Measurements from ENCODE around the gene TSEN34.

Gene TSEN34

DNA sequence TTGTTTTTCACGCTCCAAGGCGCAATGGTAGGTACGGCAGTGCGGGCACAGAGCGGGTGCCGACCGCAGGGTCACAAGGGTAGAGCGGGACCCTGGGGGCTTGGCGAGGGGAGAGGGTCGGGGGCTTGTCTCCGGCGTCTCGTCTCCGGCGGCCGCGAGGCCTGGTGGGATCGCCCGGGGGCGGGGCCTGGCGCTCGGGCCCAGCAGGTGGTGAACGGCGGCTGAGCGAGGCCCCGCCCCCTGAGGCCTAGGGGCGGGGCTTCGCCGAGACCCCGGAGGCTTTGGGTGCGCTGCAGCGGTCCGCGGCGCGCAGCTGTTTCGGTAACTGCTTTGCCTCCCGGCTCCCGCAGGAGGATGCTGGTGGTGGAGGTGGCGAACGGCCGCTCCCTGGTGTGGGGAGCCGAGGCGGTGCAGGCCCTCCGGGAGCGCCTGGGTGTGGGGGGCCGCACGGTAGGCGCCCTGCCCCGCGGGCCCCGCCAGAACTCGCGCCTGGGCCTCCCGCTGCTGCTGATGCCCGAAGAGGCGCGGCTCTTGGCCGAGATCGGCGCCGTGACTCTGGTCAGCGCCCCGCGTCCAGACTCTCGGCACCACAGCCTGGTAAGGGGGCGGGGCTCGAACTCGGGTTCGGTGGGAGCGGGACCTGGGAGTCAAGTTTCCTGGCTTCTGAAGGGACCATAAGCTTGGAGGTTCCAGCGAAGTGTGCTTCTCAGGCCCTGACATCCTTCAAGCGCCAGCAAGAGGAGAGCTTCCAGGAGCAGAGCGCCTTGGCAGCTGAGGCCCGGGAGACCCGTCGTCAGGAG lies at the start of gene TSEN34:
Gene TSEN34, plus strand, starts transcription at position 298 of the 800 bp plus-strand sequence. Its CDS starts 57 bp downstream, at position 355.
- DNase-seq, result peak; percentile 90

DNA sequence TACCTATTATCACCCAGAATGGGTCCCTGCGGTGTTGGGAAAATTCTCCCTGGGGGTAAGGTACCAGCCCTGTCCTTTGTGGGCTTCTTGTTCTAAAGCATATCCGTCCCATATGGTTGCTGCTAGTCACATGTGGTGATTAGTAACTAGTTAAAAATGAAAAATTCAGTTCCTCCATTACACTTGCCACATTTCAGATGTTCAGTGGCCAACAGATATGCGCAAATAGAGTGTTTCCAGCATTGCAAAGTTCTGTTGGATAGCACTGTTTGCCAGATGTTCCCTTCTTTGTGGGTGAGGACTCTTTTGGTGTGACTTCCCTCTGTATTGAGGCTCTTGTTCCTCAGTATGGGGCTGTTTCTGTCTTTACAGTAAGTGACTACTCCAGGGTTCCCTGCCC lies 49.8 kb upstream of the TSEN34 start:
- DNase-seq, result no peak

DNA sequence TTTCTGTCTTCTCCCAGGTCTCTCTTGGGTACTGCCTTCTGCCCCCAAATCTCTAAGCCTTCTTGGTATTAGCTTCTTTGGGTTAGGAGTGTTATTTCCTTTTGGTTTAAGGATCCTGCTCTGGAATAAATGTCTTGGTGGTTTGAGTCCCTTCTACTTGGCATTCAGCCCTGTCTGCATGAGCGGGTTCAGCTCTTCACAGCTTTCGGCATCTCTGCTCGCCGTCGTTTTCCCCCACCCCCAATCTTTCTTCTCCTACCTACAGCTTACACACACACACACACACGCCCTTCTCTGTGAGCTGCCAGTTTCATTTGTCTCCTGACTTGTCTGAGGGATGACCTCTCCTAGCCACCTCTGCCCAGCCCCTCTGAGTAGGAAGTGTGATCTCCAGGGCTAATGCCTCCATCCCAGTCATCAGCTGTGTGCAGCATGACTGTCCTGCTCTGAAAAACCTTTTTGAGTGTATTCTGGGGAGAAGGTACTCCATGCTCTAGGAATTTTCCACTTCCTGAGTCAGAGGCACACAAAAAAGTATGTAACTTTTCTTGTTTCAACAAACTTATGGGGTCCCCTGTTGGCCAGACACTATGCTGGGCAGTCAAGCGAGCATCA lies 48.8 kb upstream of the TSEN34 start:
- DNase-seq, result no peak

DNA sequence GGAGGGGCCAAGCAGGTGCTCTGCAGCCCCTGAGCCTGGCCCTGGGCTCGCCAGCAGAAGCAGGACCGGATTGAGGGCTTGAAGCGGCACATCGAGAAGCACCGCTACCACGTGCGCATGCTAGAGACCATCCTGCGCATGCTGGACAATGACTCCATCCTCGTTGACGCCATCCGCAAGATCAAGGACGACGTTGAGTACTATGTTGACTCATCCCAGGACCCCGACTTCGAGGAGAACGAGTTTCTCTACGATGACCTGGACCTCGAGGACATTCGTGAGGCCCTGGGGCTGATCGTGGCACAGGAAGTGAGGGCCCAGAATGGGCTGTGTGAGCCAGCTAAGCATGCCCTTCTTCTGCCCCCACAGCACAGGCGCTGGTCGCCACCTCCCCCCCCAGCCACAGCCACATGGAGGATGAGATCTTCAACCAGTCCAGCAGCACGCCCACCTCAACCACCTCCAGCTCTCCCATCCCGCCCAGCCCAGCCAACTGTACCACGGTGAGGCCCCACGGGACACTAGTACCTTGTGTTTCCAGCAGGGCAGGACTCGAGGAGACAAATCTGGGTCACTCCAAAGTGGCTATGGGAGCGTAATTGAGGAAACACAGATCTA lies 45.5 kb upstream of the TSEN34 start:
- no peak for DNase-seq

DNA sequence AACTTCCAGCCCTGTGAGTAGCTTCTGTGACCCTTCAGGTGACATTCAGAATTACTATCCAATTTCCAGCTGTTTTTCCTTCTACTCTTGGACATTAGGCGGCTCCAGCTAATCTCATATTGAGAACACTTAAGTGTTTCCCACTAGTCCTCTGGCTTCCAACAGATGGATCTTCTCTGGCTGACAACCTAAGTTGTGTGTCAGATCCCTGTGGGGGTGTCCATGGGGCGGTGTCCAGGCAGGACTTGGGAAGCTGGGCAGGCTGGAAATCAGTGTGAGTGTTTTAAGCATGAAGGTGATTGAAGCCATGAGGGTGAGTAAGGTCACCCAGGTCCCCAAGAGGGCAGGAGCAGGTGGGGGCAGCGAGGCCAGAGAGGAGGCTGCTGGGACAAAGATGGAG lies 43.4 kb upstream of the TSEN34 start:
- DNase-seq, result no peak

DNA sequence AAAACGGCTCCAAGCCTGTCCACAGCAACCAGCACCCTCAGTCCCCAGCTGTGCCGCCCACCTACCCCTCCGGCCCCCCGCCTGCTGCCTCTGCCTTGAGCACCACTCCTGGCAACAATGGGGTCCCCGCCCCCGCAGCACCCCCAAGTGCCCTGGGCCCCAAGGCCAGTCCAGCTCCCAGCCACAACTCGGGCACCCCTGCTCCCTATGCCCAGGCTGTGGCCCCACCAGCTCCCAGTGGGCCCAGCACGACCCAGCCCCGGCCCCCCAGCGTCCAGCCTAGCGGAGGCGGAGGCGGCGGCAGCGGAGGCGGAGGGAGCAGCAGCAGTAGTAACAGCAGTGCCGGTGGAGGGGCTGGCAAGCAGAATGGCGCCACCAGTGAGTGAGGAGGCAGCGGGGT lies 43.0 kb upstream of the TSEN34 start:
- DNase-seq, result no peak

DNA sequence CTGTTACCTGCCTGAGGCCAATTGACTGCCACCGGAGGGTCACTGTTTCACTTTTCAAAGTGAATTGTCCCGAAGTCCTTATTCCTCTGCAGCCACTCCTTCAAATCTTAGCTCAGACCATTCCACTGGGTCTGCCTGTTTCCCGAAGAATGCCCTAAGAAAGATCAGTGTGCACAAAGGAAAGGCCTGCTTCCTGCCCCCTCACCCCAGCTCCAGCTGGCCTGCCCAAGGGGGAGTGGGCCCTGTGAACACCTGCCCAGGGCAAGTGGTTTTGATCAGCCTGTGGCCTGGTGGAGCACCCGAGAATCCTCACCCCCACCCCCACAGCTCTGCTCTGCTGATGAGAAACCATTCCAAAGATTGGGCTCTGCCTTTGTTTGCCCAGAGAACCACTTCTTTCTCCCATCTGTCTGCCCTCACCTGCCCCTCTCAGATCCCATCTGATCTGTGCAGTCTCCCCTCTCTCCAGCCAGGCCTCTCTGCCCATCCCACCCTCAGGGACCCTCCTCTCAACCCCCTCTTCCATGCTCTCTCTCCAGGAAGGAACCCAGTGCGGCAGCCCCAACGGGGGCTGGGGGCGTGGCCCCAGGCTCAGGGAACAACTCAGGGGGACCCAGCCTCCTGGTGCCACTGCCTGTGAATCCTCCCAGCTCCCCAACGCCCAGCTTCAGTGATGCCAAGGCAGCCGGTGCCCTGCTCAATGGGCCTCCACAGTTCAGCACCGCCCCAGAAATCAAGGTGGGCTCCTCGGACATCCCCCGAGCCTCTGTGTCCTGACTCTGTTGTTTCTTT lies 41.9 kb upstream of the TSEN34 start:
- DNase-seq, result no peak

DNA sequence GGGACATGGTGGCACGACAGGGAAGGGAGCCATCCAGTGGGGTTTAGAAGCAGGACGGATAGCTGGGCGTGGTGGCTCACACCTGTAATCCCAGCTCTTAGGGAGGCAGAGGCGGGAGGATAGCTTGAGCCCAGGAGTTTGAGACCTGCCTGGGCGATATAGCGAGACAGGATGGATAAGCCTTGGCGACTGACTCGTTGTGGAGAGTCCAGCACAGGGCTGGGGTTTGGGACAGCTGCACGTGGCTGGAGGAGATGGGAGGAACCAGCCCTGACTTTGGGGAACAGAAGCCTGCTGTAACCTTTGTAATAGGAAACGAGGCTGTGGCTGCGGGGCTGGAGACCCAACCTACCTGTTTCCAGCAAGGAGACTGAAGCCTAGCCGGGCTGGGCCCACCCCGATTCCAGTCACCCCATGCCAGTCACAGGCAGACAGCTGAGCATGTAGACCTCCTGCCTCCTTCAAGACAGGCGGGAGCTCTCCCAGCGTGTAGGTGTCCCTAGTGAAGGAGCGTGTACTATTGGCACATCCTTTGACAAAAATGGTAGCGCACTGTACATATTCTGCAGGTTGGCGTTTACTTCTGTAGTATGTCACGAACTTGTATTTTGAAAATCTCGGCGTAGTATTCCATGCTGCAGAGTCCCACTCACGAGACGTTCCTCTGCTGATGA lies 39.6 kb upstream of the TSEN34 start:
- DNase-seq, result no peak

DNA sequence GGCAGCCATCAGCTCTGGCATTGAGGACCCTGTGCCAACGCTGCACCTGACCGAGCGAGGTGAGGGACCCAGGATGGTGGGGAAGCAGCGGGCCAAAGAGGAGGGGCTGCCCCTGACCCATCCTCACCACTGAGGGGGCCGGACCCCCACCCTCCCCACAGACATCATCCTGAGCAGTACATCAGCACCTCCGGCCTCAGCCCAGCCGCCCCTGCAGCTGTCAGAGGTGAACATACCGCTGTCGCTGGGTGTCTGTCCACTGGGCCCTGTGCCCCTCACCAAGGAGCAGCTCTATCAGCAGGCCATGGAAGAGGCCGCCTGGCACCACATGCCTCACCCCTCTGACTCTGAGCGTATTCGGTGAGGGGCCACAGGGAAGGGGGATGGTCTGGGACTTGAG lies 38.8 kb upstream of the TSEN34 start:
- no peak for DNase-seq

DNA sequence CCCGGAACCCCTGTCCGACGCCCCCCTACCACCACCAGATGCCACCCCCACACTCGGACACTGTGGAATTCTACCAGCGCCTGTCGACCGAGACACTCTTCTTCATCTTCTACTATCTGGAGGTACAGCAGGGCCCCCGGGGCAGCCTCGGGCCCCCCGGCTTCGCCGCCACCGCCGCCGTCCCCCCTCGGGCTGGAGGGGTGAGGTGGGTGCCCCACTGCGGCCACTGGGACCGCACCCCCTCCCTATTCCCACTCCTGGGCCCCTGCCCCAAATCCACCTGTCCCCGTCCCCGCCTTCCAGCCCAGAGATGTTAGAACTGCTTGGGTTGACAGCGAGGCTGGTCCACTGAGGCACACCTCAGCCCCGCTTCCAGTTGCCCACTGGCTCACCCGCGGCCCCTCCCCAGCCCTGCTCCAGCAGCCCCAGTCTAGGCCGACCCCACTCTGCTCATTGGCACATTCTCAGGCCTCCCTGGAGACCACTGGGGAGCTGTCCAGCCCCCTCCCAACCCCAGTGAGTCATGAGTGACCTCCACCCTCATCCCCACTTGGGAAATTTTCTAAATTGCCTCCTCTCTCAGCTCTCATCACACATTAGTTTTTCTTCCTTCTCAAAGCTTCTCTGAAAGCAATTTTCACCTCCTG lies 38.1 kb upstream of the TSEN34 start:
- DNase-seq, result no peak

DNA sequence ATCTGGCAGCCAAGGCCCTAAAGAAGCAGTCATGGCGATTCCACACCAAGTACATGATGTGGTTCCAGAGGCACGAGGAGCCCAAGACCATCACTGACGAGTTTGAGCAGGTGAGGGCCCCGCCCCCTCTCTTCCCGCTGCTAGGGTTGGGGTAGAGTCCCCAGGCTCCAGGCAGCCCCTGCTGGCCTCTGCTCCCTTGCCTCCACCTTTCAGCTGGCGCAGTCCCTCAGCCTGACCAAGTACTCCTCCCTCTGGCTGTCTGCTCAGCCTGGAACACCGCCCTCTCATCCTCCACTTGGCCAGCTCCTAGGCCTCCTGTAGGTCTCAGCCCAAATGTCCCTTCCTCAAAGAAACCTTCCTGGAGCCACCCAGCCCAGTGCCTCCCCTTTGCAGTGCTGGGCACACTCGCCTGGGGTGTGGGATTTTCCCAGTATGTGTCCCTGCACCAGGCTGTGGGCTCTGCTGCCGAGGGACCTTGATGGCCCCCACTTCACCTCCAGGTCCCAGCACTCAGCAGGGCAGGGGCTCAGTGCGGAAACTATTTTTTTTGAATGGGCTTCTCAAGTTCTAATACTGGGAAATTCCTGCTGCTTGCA lies 37.3 kb upstream of the TSEN34 start:
- DNase-seq, result no peak

DNA sequence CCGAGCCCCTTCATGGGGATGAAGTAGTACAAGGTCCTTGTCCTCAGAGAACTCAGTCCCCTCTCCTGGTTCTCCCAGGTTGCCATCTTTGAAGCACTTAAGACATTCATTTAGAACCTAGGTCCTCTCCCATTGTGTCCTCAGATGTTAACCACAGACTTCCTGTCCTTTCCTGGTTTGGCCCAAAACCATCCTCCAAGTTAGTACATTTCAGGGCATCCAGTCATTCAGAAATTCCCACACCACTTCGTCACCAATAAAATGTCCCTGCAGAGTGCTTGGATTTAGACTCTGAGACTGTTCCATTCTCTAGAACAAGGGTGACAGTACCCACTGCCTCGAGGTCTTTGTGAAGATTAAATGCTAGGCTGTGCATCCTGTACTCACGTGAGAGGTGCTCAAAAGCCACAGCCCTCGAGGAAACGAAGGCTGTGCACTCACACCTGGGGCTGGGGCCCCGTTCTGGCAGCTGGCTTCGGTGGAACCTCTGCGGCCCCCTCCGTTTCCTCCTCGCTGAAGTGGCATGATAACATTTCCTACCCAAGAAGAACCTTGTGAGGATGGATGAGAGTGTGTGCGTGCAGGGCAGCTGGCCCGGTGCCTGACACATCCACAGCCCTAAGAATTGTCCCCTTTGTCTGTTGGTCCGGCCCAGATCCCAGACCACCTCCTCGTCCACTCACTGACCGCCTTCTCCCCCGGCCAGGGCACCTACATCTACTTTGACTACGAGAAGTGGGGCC lies 36.3 kb upstream of the TSEN34 start:
- peak; percentile 39 for DNase-seq

DNA sequence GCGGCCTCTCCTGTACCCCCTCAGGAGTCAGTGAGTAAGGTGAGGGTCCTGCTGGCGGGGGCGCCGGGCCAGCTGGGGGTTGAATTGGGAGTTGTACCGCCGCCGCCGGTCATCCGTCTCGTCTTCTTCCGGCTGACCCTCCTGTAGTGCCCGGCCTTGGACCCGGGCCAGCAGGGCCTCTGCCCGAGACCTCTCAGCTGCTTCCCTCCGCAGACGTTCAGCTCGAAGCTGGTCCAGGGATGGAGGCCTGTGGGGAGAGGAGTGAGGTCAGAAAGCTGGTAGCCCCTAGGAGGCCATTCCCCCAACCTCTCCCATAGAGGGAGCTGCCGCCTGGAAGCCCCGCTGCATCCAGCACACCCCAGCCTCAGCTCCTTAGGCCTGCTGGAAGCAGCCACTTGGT lies 35.4 kb upstream of the TSEN34 start:
- DNase-seq, result no peak

DNA sequence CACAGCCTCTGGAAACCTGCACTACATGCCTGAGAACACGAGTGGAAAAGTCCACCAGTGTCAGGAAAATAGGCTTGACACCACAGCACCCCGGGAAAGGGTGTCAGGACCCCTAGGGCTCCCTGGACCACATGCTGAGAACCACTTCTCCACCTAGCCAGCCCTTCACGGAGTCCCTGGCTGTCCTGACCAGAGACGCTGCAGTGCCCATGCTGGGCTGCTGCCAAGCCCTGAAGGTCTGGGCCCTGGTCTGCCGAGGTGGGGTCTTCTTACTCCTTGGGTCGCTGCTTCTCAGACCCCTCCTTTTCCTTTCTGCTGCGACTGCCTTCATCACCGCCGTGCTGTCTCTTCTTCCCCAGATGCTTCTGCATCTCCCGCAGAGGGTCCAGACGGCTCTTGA lies 34.6 kb upstream of the TSEN34 start:
- no peak for DNase-seq

DNA sequence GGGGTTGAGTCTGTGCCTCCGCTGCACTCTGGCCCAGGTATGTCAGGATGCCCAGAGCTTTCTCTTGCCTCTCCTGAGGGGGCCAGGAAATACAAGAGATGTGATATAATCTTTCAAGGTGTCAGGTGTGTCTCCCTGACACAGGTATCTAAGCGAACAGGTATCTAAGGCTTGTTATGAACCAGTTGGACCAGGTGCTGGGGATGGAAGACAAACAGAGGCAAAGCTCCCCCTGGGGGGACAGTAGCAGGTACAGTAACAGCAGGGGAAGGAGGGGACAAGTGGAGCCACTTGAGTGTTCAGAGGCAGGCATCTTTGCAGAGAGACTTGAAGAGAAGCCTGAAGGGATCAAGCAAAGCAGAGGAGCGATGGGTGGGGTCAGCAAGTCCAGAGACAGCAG lies 34.2 kb upstream of the TSEN34 start:
- no peak for DNase-seq

DNA sequence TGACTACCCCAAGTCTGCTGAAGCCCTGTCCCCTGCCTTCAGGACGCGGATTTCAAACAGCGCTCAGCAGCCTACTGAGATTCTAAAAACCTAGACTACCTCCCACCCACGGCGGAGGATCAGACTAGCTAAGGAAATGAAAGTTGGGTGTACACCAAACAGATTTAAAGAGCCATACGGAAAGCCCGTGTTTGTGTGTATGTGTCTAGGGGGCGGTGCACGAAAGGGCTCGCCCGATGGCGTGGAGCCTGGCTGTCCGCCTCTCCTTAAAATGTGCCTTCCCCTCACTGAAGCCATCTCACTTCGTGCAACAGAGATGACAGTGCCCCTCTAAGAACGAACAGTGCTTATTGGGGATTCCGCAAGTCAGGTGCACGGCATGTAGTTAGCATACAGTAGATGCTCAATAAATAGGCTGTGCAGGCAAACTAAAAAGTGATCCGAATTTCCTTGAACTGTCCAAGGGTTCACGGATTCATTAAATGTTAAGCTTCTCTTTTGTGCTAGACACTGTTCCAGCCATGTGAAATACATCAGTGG lies 32.2 kb upstream of the TSEN34 start:
- peak; percentile 55 for DNase-seq

DNA sequence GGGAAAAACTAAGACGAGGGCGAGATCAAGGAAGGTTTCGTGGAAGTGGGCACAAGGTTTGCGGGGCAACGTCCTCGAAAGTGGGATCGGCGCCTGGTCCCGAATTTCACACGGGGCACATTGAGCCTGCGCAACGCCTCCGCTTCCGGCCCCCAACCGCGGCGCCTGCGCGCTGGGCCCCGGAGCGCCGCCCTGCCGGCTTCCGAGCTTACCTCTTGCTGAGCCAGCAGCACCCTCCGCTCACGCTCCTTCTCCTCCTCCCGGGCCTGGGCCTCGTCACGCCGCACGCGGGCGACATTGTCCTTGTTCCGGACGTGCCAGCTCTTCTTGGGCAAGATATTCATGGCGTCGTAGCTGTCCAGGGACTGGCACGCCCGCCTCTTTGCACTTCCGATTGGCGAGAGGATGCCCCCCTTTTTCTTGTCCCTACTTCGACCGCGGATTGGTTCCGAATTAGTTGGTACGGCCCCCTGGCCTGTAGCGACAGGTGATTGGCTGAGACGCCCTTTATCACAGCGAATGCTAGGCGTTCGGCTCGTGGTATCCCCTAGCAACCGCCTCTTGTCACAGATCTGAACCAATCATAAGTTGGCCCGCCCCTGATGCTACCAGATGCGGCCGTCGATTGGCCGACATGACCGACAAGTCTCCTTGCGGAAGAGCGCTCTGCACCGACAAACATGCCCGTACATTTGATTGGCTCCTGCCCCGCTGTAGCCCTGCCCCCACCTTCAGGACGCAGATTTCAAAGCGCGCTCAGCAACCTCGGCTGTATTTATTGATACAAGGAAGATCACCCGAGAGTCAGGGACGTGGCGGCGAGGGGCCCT lies 31.5 kb upstream of the TSEN34 start, which contains the start of gene LENG1:
Gene LENG1, minus strand, starts transcription at position 370 of the 830 bp plus-strand sequence. Its CDS starts 26 bp downstream, at position 344.
- DNase-seq, result peak; percentile 99

DNA sequence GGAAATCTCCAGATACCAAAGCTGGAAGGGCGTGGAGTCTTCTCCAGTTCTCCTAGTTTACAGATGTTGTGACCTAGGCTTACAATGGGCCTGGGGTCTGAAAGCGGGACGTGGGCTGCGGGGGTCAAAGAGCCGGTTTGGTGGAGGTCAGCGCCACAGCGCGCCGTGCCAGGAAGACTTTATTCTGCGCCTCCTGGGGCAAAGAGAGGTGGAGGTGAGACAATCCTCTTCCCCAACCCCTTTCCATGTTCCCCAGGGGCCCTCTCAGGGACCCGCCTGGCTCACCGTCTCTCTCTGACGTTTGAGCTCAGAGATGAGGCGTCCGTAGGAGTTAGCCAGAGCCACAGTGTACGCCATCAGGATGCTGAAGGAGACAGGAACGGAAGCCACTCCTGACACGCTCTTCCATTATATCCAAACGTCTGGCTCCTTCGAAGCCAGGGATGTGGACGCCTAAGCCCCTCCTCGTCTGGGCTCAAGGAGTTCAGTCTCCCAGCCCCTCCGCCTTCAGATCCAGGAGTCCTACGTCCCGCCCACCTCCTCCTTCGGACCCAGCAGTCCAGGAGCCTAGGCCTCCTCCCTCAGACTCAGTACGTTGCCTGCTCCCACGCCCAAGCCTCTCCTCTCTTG lies 30.8 kb upstream of the TSEN34 start:
- no peak for DNase-seq

DNA sequence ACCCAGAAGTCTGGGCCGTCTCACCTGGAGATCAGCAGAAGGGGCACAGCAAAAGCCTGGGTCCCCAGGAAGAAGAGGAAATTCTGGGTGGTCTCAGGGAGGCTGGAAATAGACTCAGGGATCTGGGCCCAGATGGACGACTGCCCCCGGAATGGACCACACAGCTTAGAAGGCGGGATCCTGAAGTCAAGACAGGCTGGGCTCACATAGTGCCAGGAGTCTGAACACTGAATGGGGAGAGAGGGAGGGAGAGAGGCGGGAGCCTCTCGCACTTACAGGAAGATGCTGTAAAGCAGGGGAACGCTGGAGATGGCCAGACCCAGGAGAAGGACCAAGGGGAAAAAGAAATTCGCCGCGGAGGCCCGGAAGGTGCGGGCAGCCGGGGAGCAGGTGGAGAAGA lies 30.3 kb upstream of the TSEN34 start:
- DNase-seq, result no peak

All from stimulated activated CD4-positive, alpha-beta T cell treated with anti-CD3 and anti-CD28 coated beads, Interleukin-15, amount 100 ng/mL, for 24 hours (primary cell).